ENCODE data around the gene SLC38A10.

Gene SLC38A10

GRCh38 chr17:81210466-81210865 is 84.6 kb downstream of the SLC38A10 start:
- no peaks in the 10 kb centered on the region for H3K9me3 ChIP-seq (ENCODE audit: control insufficient read depth, low read length)
- no peaks in the 10 kb centered on the region for H3K27me3 ChIP-seq (ENCODE audit: control insufficient read depth, insufficient read depth, low read length)
- H3K9ac ChIP-seq, result no peak overlapping the region
- H3K4me1 ChIP-seq, result no peaks in the 10 kb centered on the region
- H3K79me2 ChIP-seq, result peaks cover 3% of the 10 kb centered on the region
- H3K4me3 ChIP-seq (ENCODE audit: low read depth, low read length), result no peak overlapping the region
- no peaks in the 10 kb centered on the region for H3K36me3 ChIP-seq (ENCODE audit: control insufficient read depth, insufficient read depth, low read length)
- no peak overlapping the region for H2AFZ ChIP-seq
- H3K4me2 ChIP-seq (ENCODE audit: low read length), result no peak overlapping the region
- H3K27ac ChIP-seq, result no peak overlapping the region
- TF ChIP-seq CTCF (IDR thresholded peaks at IDR 0.05), result no peak

GRCh38 chr17:81209141-81209540 is 86.0 kb downstream of the SLC38A10 start:
- H3K9me3 ChIP-seq (ENCODE audit: control insufficient read depth, low read length), result no peaks in the 10 kb centered on the region
- no peak for TF ChIP-seq CTCF (IDR thresholded peaks at IDR 0.05)
- H3K27me3 ChIP-seq (ENCODE audit: control insufficient read depth, insufficient read depth, low read length), result no peaks in the 10 kb centered on the region
- no peak overlapping the region for H2AFZ ChIP-seq
- peaks cover 3% of the 10 kb centered on the region for H3K79me2 ChIP-seq
- H3K4me3 ChIP-seq (ENCODE audit: low read depth, low read length), result no peak overlapping the region
- no peak overlapping the region for H3K4me2 ChIP-seq (ENCODE audit: low read length)
- H3K36me3 ChIP-seq (ENCODE audit: control insufficient read depth, insufficient read depth, low read length), result no peaks in the 10 kb centered on the region
- no peak overlapping the region for H3K9ac ChIP-seq
- H3K4me1 ChIP-seq, result no peaks in the 10 kb centered on the region
- no peak overlapping the region for H3K27ac ChIP-seq

GRCh38 chr17:81208651-81209050 is 86.5 kb downstream of the SLC38A10 start:
- H3K79me2 ChIP-seq, result peaks cover 3% of the 10 kb centered on the region
- H3K4me1 ChIP-seq, result no peaks in the 10 kb centered on the region
- H3K4me3 ChIP-seq (ENCODE audit: low read depth, low read length), result no peak overlapping the region
- H3K27me3 ChIP-seq (ENCODE audit: control insufficient read depth, insufficient read depth, low read length), result no peaks in the 10 kb centered on the region
- no peak overlapping the region for H3K27ac ChIP-seq
- no peaks in the 10 kb centered on the region for H3K9me3 ChIP-seq (ENCODE audit: control insufficient read depth, low read length)
- no peak overlapping the region for H2AFZ ChIP-seq
- no peak overlapping the region for H3K4me2 ChIP-seq (ENCODE audit: low read length)
- TF ChIP-seq CTCF (IDR thresholded peaks at IDR 0.05), result no peak
- H3K9ac ChIP-seq, result no peak overlapping the region
- H3K36me3 ChIP-seq (ENCODE audit: control insufficient read depth, insufficient read depth, low read length), result no peaks in the 10 kb centered on the region

- Histone ChIP-seq H3K4me1 (no peaks in the 10 kb centered on the region), H3K9me3 (ENCODE audit: control insufficient read depth, low read length) (no peaks in the 10 kb centered on the region), H2AFZ (no peak overlapping the region), H3K4me3 (ENCODE audit: low read depth, low read length) (no peak overlapping the region), H3K27ac (no peak overlapping the region), H3K36me3 (ENCODE audit: control insufficient read depth, insufficient read depth, low read length) (no peaks in the 10 kb centered on the region), H3K79me2 (peaks cover 3% of the 10 kb centered on the region), H3K4me2 (ENCODE audit: low read length) (no peak overlapping the region), H3K9ac (no peak overlapping the region), H3K27me3 (ENCODE audit: control insufficient read depth, insufficient read depth, low read length) (no peaks in the 10 kb centered on the region)
- no peak for TF ChIP-seq CTCF (IDR thresholded peaks at IDR 0.05)
Observed at GRCh38 chr17:81207610-81208581, 87.2 kb downstream of the SLC38A10 start.

Data from parathyroid adenoma (tissue), 2 donors.